Aorta (tissue), 5 donors: ENCODE data around the gene ERBB4. TPM values are rescaled to one million over a fixed set of nuclear protein-coding genes. Genes with fewer than 3 reads are reported as not detected.

Experiments
- ATAC-seq: fragments of 200-7000 bp; cut with Tn5 transposase; one replicate; pipeline ENCODE4 v1.9.1; 2022; ENCODE audit warnings: moderate library complexity; ENCODE audit not compliant: low FRiP score
- DNase-seq, 2 donors: peaks; one replicate each; pipeline ENCODE4 v3.0.0-alpha.2; 2020
- H3K27ac ChIP-seq, 2 donors: one replicate each; pipeline ENCODE4 v1.5.1; 2013; ENCODE audit warnings: low read length in 2 of 2, mild to moderate bottlenecking in 2 of 2, moderate library complexity in 2 of 2, control low read depth in 1 of 2, inconsistent platforms in 1 of 2, low read depth in 1 of 2
- H3K27me3 ChIP-seq, 2 donors: one replicate each; pipeline ENCODE4 v1.6.1; 2013; ENCODE audit warnings: control low read depth in 1 of 2, low read length in 1 of 2, mild to moderate bottlenecking in 1 of 2, moderate library complexity in 1 of 2; ENCODE audit not compliant: insufficient read depth in 2 of 2, control insufficient read depth in 1 of 2
- H3K36me3 ChIP-seq, 2 donors: one replicate each; pipeline ENCODE4 v1.6.1; 2013; ENCODE audit warnings: control low read depth in 1 of 2, low read length in 1 of 2, mild to moderate bottlenecking in 1 of 2; ENCODE audit not compliant: insufficient read depth in 2 of 2, control insufficient read depth in 1 of 2
- H3K4me1 ChIP-seq, 2 donors: one replicate each; pipeline ENCODE4 v1.6.1; 2013; ENCODE audit warnings: low read length in 2 of 2, control low read depth in 1 of 2, mild to moderate bottlenecking in 1 of 2, moderate library complexity in 1 of 2; ENCODE audit not compliant: insufficient read depth in 2 of 2, control insufficient read depth in 1 of 2
- H3K4me3 ChIP-seq, 2 donors: one replicate each; pipeline ENCODE4 v1.5.1; 2013; ENCODE audit warnings: low read length in 2 of 2, control low read depth in 1 of 2, mild to moderate bottlenecking in 1 of 2
- H3K9me3 ChIP-seq: one replicate; pipeline ENCODE4 v1.6.1; 2013; ENCODE audit warnings: mild to moderate bottlenecking, low read length; ENCODE audit not compliant: control insufficient read depth
- WGBS, 2 donors: extraction: QIAGEN DNeasy Blood & Tissue Kit; methylation state at CpG; one replicate each; pipeline ENCODE4 v1.1.7; 2013; 5-methylcytosine and 5-hydroxymethylcytosine counted together
- intact Hi-C, 2 donors: fragments of 100-400 bp; cut with DNase I; formaldehyde crosslinking; loops; one replicate each; pipeline versions ENCODE4 v1.14.2 to v1.15.0; 2022
- long read RNA-seq, 2 donors: library from polyadenylated mRNA; unstranded; transcript quantifications; one replicate each; pipeline ENCODE4 v2.0.0, GENCODE V29; 2020 to 2021
- polyA plus RNA-seq, 2 donors: library from polyadenylated mRNA; stranded (reverse); fragments of 200-250 nt; gene quantifications; one replicate each; pipeline ENCODE4 v1.2.3, GENCODE V29; 2013
- total RNA-seq, 2 donors: library from RNA; stranded (reverse); fragmentation: NEBNext Ultra II Directional; extraction: Animal tissue kit (Norgen Biotek cat#: 25700); gene quantifications; one replicate each; pipeline ENCODE4 v1.2.1, GENCODE V29; 2021
- donor health status: healthy with polysubstance abuse.
- donor health status: Bipolar disorder and iron deficiency.
- donor health status: DM: no; HTN: no; CAD: no.
- donor health status: DM: no; HTN: no; CAD: no.
- donor health status: DM: yes; HTN: yes; CAD: no.

Gene ERBB4
- 10 to 100 TPM; 28.6 to 42.0 TPM for total RNA-seq
- polyA plus RNA-seq, result 1 to 10 TPM; 1.3 to 1.5 TPM
- long read RNA-seq, donor 1, partial matches to known transcripts, result 2 of 40 reads
- long read RNA-seq, donor 1, other reads (novel, unspliced or antisense), result 38 of 40 reads
- long read RNA-seq, donor 2, partial matches to known transcripts, result 1 of 51 reads
- long read RNA-seq, donor 2, other reads (novel, unspliced or antisense), result 50 of 51 reads

DNA sequence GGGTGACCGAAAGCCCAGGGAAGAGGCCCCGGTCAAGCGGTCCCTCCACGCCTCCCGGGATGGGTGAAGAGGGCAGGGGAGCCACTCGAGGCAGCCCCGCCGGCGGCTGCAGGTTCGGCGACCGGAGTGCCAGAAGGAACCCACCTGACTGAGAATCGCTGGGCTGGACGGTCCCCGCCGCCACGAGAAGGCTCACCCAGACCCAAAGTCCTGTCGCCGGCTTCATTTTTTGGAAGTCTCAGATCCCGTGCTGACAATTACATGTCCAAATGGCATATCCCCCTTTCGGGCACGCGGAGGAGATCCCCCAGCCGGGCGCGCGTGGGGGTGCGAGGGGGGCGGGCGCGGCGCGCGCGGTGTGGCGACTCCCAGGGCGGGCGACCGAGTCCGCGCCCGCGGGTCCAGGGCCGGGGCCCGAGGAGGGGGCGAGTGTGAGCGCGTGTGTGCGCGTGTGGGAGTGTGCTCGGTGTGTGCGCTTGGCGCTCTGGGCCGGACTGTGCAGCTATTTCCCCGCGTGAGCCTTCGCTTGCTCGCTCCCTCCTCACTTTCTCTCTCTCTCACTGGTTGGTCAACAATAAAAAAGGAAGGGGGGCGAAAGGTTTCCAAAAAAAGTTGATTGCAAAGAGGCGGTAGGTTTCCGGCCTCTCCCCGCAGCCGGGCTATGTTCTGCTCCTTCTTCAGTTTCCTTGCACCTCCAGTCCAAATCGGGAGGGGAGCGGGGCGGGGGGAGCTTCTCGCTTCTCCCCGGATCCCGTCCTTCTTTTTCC lies at the start of gene ERBB4:
TSS of gene ERBB4 (minus strand) at position 498 of the 767 bp plus-strand sequence. CDS start at position 226, 272 bp downstream.
- peak within 1 kb of the TSS; percentile 44 to 89 for H3K27ac ChIP-seq
- intact Hi-C loops, result loop anchor here (5.0 to 10.0 kb wide), 4 partner anchors 154 to 386 kb away; no protein-coding TSS in a partner anchor

DNA sequence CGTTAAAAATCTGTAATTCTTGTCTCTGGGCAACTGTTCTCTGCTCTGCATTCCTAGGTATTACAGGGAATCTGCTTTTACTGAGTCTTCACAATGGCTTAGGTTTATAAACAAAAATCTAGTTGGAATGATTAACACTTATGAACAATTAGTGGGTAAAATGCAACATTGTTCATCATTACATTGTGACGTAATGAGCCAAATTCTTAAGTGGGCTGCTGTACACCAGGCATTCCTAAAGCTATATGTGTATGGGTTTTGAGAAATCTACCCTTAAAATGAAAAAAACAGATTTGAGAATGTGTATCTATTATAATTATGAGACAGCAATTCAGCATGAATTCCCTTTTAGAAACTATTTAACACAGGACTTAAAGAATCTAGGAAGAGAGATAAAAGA lies 41.5 kb upstream of the ERBB4 start:
- H3K27me3 ChIP-seq, result no peaks in the 10 kb centered on the region
- H3K4me1 ChIP-seq, result no peaks in the 10 kb centered on the region
- H3K27ac ChIP-seq, result no peak overlapping the region
- H3K4me3 ChIP-seq, result no peak overlapping the region
- no peak for DNase-seq
- H3K36me3 ChIP-seq, result no peaks in the 10 kb centered on the region
- intact Hi-C loops, result no loop called here
- no peak for ATAC-seq
- no peaks in the 10 kb centered on the region for H3K9me3 ChIP-seq
- WGBS, 2 donors, result 85 to 93% methylated on average over 2 of the region's 2 CpGs

More for the DNA sequence above, at the start of gene ERBB4:
- peak; percentile 50 for ATAC-seq
- peak within 1 kb of the TSS; percentile 72 to 98 for H3K4me3 ChIP-seq
- no peaks in the 10 kb centered on the region for H3K36me3 ChIP-seq
- H3K9me3 ChIP-seq, result no peaks in the 10 kb centered on the region
- H3K27me3 ChIP-seq, result no peaks in the 10 kb centered on the region
- DNase-seq, result peak; percentile 69 to 80
- H3K4me1 ChIP-seq, result no peaks in the 10 kb centered on the region
- 1% methylated on average over 66 to 69 of the region's 69 CpGs for WGBS, 2 donors

DNA sequence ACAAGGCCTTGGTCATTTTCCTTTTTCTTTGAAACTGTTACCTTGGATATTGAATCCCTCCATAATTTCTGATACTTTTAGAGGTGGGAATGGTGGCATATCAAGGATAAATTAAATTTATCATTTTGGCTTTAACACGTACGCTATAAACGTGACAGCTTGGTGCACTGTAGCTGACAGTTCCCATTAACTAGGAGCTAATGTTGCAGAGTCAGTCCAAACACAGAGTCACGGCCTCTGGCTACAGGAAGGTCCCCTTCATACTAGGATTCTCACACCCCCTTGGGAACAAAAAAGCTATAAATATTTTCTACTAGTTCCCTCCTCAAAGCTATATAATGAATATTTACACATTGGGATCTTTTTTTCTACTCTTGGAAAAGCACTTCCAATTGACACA lies 17.7 kb upstream of the ERBB4 start:
- H3K9me3 ChIP-seq, result no peaks in the 10 kb centered on the region
- ATAC-seq (no peak), DNase-seq (no peak)
- intact Hi-C loops, result loop anchor here in 1 of 2 donors (10.0 kb wide), 1 partner anchor 1101 kb away; no protein-coding TSS in a partner anchor
- no peaks in the 10 kb centered on the region for H3K4me1 ChIP-seq
- 81 to 89% methylated on average over 4 of the region's 4 CpGs for WGBS, 2 donors
- no peaks in the 10 kb centered on the region for H3K27me3 ChIP-seq
- no peaks in the 10 kb centered on the region for H3K36me3 ChIP-seq
- H3K4me3 ChIP-seq, result no peak overlapping the region
- H3K27ac ChIP-seq, result no peak overlapping the region

DNA sequence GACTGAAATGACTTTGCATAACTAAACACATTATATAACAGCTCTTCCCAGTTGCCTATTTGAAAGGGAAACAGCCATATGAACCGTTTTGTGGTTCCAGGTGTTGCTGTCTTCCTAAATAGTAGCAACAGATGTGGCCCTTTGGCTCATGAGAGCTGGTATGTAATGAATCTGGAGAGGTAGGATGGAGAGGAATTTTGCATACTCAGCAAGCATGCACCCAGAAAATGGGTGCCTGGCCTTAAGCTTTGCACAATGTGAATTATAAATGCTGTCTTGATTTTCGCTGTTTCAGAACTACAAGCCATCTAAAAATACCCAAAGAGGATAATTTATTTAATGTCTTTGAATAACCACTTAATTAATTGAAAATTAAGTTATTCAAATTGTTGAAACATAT lies 15.6 kb upstream of the ERBB4 start:
- DNase-seq, result no peak
- intact Hi-C loops, result loop anchor here in 1 of 2 donors (10.0 kb wide), 1 partner anchor 1099 kb away; no protein-coding TSS in a partner anchor
- H3K27me3 ChIP-seq, result no peaks in the 10 kb centered on the region
- WGBS, 2 donors, result 90 to 94% methylated on average over 2 of the region's 2 CpGs
- no peak for ATAC-seq
- no peak overlapping the region for H3K27ac ChIP-seq
- peaks cover 0 to 3% of the 10 kb centered on the region in 2 donors for H3K4me1 ChIP-seq
- H3K4me3 ChIP-seq, result no peak overlapping the region
- no peaks in the 10 kb centered on the region for H3K36me3 ChIP-seq
- no peaks in the 10 kb centered on the region for H3K9me3 ChIP-seq

DNA sequence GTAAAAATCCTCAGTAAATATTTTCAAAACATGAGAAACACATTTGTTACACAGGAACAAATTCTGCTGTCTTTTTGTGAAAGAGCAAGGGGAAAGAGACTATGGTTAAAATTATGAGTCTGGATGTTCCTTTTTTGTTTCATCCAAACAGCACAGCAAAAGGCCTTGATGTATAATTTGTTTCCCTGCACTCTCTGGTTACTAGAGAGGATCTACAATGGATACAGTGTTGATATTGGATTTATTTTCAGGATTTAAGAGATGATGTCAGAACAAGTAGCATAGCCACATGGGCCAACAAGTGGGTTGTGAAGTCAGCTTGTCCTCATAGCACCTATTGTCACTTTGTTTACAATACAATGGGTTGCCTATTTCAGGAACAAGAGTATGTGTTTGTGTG lies 11.3 kb upstream of the ERBB4 start:
- intact Hi-C loops, result loop anchor here (5.0 to 10.0 kb wide), 2 partner anchors 803 to 1095 kb away; no protein-coding TSS in a partner anchor
- no peaks in the 10 kb centered on the region for H3K36me3 ChIP-seq
- no peak for ATAC-seq
- no peaks in the 10 kb centered on the region for H3K27me3 ChIP-seq
- no peaks in the 10 kb centered on the region for H3K9me3 ChIP-seq
- H3K27ac ChIP-seq, result no peak overlapping the region
- no peak overlapping the region for H3K4me3 ChIP-seq
- DNase-seq, result no peak
- H3K4me1 ChIP-seq, result peaks cover 2 to 3% of the 10 kb centered on the region in 2 donors

DNA sequence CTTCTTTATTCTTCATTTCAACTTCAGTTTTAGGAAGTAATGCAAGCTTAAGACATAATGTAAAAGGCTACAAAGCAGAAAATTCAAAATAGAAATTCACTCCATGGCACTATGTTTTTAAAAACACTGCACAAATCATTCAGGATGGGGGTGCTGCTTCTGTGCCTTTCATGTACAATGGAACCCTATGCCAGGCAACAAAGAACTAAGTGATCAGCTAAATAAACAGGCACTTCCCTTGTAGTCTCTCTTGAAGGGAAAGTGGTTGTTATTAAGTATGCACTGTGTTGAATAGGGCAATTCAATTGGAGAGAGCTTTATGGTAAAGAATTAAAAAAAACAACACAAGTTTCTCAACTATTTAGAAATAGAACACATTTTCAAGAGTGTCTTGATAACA lies 10.9 kb upstream of the ERBB4 start:
- Histone ChIP-seq H3K27me3 (no peaks in the 10 kb centered on the region), H3K36me3 (no peaks in the 10 kb centered on the region), H3K9me3 (no peaks in the 10 kb centered on the region), H3K4me3 (no peak overlapping the region), H3K27ac (no peak overlapping the region), H3K4me1 (peaks cover 2 to 3% of the 10 kb centered on the region in 2 donors)
- intact Hi-C loops, result loop anchor here (5.0 kb wide), 1 partner anchor 802 kb away; no protein-coding TSS in a partner anchor
- no peak for DNase-seq
- ATAC-seq, result no peak

DNA sequence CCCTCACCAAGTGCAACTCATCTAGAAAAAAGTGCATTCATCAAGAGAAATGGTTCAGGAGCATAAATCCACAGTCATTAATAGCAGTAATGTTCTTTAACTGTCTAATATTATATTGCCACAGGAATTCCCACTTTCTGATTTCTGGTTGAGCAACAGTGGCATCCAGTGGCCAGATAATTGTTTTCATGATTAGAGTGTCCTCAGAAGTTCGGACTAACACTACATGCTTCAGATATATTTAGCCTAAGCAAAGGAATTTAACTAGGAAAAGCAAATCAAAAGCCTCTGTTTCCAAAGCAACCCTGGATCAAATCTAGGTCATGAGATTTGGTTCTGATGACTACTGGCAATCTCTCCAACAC lies 9.8 kb upstream of the ERBB4 start:
- no peaks in the 10 kb centered on the region for H3K36me3 ChIP-seq
- ATAC-seq, result peak; percentile 68
- WGBS, 2 donors, result 2% methylated on average over 1 of the region's 1 CpG
- no peaks in the 10 kb centered on the region for H3K9me3 ChIP-seq
- H3K4me3 ChIP-seq, result no peak overlapping the region
- H3K27ac ChIP-seq, result no peak overlapping the region
- intact Hi-C loops, result loop anchor here (5.0 kb wide), 1 partner anchor 801 kb away; no protein-coding TSS in a partner anchor
- H3K4me1 ChIP-seq, result peaks cover 2 to 3% of the 10 kb centered on the region in 2 donors
- H3K27me3 ChIP-seq, result no peaks in the 10 kb centered on the region
- DNase-seq, result no peak

DNA sequence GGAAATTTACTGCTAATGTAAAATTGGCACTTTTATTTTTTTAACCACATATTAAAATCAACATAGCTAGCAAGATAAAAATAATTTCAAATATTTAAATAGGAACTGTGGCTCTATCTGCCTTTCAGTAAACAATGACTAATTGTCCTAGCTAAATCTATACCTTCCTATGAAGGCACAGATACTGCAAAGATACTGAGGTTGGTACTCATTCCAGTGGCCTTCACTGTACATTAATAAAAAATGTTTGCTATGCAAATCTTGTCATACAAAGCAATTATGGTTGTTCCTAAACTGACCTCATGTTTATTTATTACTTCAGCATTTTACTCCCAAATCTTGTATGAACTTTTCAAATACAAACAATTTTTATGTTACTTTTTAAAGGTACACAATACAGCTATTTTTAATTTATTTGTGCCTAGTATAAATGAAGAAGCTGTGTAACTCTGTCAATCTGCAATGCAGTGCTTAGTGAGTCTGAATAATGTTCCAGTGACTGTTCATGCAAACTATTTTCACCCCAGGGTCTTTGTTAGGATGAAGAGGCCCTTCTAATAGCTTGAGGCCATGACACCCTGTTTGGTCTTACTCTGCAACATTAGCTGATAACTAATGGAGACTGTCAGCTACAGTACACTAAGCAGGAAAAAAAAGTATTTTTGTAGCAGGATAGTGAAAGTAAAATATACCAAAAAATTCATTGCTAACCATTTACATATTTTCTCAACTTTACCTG lies 9.3 kb upstream of the ERBB4 start:
- ATAC-seq (no peak), DNase-seq (no peak)
- intact Hi-C loops, result loop anchor here (5.0 kb wide), 1 partner anchor 801 kb away; no protein-coding TSS in a partner anchor
- Histone ChIP-seq H3K27me3 (no peaks in the 10 kb centered on the region), H3K4me3 (no peak overlapping the region), H3K27ac (no peak overlapping the region), H3K9me3 (no peaks in the 10 kb centered on the region), H3K4me1 (peaks cover 2 to 3% of the 10 kb centered on the region in 2 donors), H3K36me3 (no peaks in the 10 kb centered on the region)
